ENCODE data around the gene CDK2. TPM values are rescaled to one million over a fixed set of nuclear protein-coding genes. Genes with fewer than 3 reads are reported as not detected.

Gene CDK2
- total RNA-seq, 1 donor from 2014 or later, result 9.4 TPM

- Histone ChIP-seq H3K9me3 (ENCODE audit: control insufficient read depth in 3 of 3, low read length in 3 of 3) (no peaks in the 10 kb centered on the region), H3K4me1 (ENCODE audit: control insufficient read depth in 3 of 3, insufficient read depth in 3 of 3, low read length in 3 of 3) (peaks cover 3 to 9% (median 9%) of the 10 kb centered on the region in 3 donors), H3K27ac (ENCODE audit: low read depth, low read length) (no peak overlapping the region), H3K4me3 (ENCODE audit: low read length in 3 of 3) (no peak overlapping the region), H3K9ac (ENCODE audit: low read depth in 1 of 3, low read length in 3 of 3) (no peak overlapping the region), H3K27me3 (ENCODE audit: control insufficient read depth in 3 of 3, insufficient read depth in 3 of 3, low read length in 3 of 3) (peaks cover 0 to 14% (median 8%) of the 10 kb centered on the region in 3 donors), H3K36me3 (ENCODE audit: control insufficient read depth in 3 of 3, insufficient read depth in 3 of 3, low read length in 3 of 3) (peaks cover 0 to 6% (median 0%) of the 10 kb centered on the region in 3 donors)
These were observed 28.6 kb upstream of the CDK2 start for GRCh38 chr12:55937981-55938380.

GRCh38 chr12:55938826-55939501, 27.7 kb upstream of the CDK2 start:
- Histone ChIP-seq H3K9ac (ENCODE audit: low read depth in 1 of 3, low read length in 3 of 3) (no peak overlapping the region), H3K9me3 (ENCODE audit: control insufficient read depth in 3 of 3, low read length in 3 of 3) (no peaks in the 10 kb centered on the region), H3K4me3 (ENCODE audit: low read length in 3 of 3) (no peak overlapping the region), H3K36me3 (ENCODE audit: control insufficient read depth in 3 of 3, insufficient read depth in 3 of 3, low read length in 3 of 3) (peaks cover 0 to 6% (median 0%) of the 10 kb centered on the region in 3 donors), H3K27me3 (ENCODE audit: control insufficient read depth in 3 of 3, insufficient read depth in 3 of 3, low read length in 3 of 3) (peaks cover 0 to 7% (median 3%) of the 10 kb centered on the region in 3 donors), H3K27ac (ENCODE audit: low read depth, low read length) (no peak overlapping the region), H3K4me1 (ENCODE audit: control insufficient read depth in 3 of 3, insufficient read depth in 3 of 3, low read length in 3 of 3) (peaks cover 3 to 9% (median 9%) of the 10 kb centered on the region in 3 donors)

- Histone ChIP-seq H3K9ac (ENCODE audit: low read depth in 1 of 3, low read length in 3 of 3) (peak overlapping the region in 2 of 3 donors; percentile 2 to 71), H3K4me1 (ENCODE audit: control insufficient read depth in 3 of 3, insufficient read depth in 3 of 3, low read length in 3 of 3) (peaks cover 3 to 9% (median 9%) of the 10 kb centered on the region in 3 donors), H3K36me3 (ENCODE audit: control insufficient read depth in 3 of 3, insufficient read depth in 3 of 3, low read length in 3 of 3) (peaks cover 0 to 6% (median 0%) of the 10 kb centered on the region in 3 donors), H3K9me3 (ENCODE audit: control insufficient read depth in 3 of 3, low read length in 3 of 3) (no peaks in the 10 kb centered on the region), H3K27ac (ENCODE audit: low read depth, low read length) (no peak overlapping the region), H3K4me3 (ENCODE audit: low read length in 3 of 3) (peak overlapping the region; percentile 53 to 54 (median 54)), H3K27me3 (ENCODE audit: control insufficient read depth in 3 of 3, insufficient read depth in 3 of 3, low read length in 3 of 3) (no peaks in the 10 kb centered on the region)
These were observed 26.4 kb upstream of the CDK2 start for GRCh38 chr12:55940065-55940732.

- H3K27ac ChIP-seq (ENCODE audit: low read depth, low read length), result no peak overlapping the region
- H3K4me3 ChIP-seq (ENCODE audit: low read length in 3 of 3), result no peak overlapping the region
- no peaks in the 10 kb centered on the region for H3K27me3 ChIP-seq (ENCODE audit: control insufficient read depth in 3 of 3, insufficient read depth in 3 of 3, low read length in 3 of 3)
- H3K4me1 ChIP-seq (ENCODE audit: control insufficient read depth in 3 of 3, insufficient read depth in 3 of 3, low read length in 3 of 3), result peaks cover 3 to 9% (median 9%) of the 10 kb centered on the region in 3 donors
- H3K36me3 ChIP-seq (ENCODE audit: control insufficient read depth in 3 of 3, insufficient read depth in 3 of 3, low read length in 3 of 3), result peaks cover 0 to 6% (median 0%) of the 10 kb centered on the region in 3 donors
- no peaks in the 10 kb centered on the region for H3K9me3 ChIP-seq (ENCODE audit: control insufficient read depth in 3 of 3, low read length in 3 of 3)
- no peak overlapping the region for H3K9ac ChIP-seq (ENCODE audit: low read depth in 1 of 3, low read length in 3 of 3)
These were observed 24.6 kb upstream of the CDK2 start for GRCh38 chr12:55942055-55942454.

- H3K27me3 ChIP-seq (ENCODE audit: control insufficient read depth in 3 of 3, insufficient read depth in 3 of 3, low read length in 3 of 3), result no peaks in the 10 kb centered on the region
- H3K27ac ChIP-seq (ENCODE audit: low read depth, low read length), result no peak overlapping the region
- H3K36me3 ChIP-seq (ENCODE audit: control insufficient read depth in 3 of 3, insufficient read depth in 3 of 3, low read length in 3 of 3), result peaks cover 0 to 6% (median 0%) of the 10 kb centered on the region in 3 donors
- no peak overlapping the region for H3K4me3 ChIP-seq (ENCODE audit: low read length in 3 of 3)
- H3K4me1 ChIP-seq (ENCODE audit: control insufficient read depth in 3 of 3, insufficient read depth in 3 of 3, low read length in 3 of 3), result peaks cover 3 to 9% (median 9%) of the 10 kb centered on the region in 3 donors
- H3K9ac ChIP-seq (ENCODE audit: low read depth in 1 of 3, low read length in 3 of 3), result no peak overlapping the region
- no peaks in the 10 kb centered on the region for H3K9me3 ChIP-seq (ENCODE audit: control insufficient read depth in 3 of 3, low read length in 3 of 3)
These were observed 24.0 kb upstream of the CDK2 start for GRCh38 chr12:55942577-55943136.

DNA sequence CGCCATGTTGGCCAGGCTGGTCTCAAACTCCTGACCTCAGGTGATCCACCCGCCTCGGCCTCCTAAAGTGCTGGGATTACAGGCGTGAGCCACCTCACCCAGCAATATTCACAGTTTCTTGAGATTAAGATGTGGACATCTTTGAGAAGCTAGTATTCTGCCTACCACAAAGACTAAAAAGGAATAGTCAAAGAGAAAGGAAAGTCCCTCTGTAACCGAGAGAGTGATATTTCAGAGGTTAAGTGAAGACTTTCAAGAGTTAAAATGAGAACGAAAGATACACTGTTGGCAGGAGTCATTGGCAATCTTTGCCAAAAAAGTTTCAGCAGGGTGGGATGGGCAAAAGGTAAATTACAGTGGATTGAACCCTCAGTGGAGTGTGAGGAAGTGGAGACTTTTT, 20.1 kb upstream of the CDK2 start:
- Histone ChIP-seq H3K4me1 (ENCODE audit: control insufficient read depth in 3 of 3, insufficient read depth in 3 of 3, low read length in 3 of 3) (no peaks in the 10 kb centered on the region), H3K27me3 (ENCODE audit: control insufficient read depth in 3 of 3, insufficient read depth in 3 of 3, low read length in 3 of 3) (no peaks in the 10 kb centered on the region), H3K36me3 (ENCODE audit: control insufficient read depth in 3 of 3, insufficient read depth in 3 of 3, low read length in 3 of 3) (peaks cover 0 to 6% (median 0%) of the 10 kb centered on the region in 3 donors), H3K27ac (ENCODE audit: low read depth, low read length) (no peak overlapping the region), H3K9me3 (ENCODE audit: control insufficient read depth in 3 of 3, low read length in 3 of 3) (no peaks in the 10 kb centered on the region), H3K4me3 (ENCODE audit: low read length in 3 of 3) (no peak overlapping the region), H3K9ac (ENCODE audit: low read depth in 1 of 3, low read length in 3 of 3) (no peak overlapping the region)

- H3K9ac ChIP-seq (ENCODE audit: low read depth in 1 of 3, low read length in 3 of 3), result no peak overlapping the region
- peaks cover 0 to 18% (median 0%) of the 10 kb centered on the region in 3 donors for H3K36me3 ChIP-seq (ENCODE audit: control insufficient read depth in 3 of 3, insufficient read depth in 3 of 3, low read length in 3 of 3)
- H3K27ac ChIP-seq (ENCODE audit: low read depth, low read length), result no peak overlapping the region
- no peak overlapping the region for H3K4me3 ChIP-seq (ENCODE audit: low read length in 3 of 3)
- H3K4me1 ChIP-seq (ENCODE audit: control insufficient read depth in 3 of 3, insufficient read depth in 3 of 3, low read length in 3 of 3), result no peaks in the 10 kb centered on the region
- H3K27me3 ChIP-seq (ENCODE audit: control insufficient read depth in 3 of 3, insufficient read depth in 3 of 3, low read length in 3 of 3), result no peaks in the 10 kb centered on the region
- no peaks in the 10 kb centered on the region for H3K9me3 ChIP-seq (ENCODE audit: control insufficient read depth in 3 of 3, low read length in 3 of 3)
These were observed 11.3 kb upstream of the CDK2 start for GRCh38 chr12:55955344-55955743.

- Histone ChIP-seq H3K36me3 (ENCODE audit: control insufficient read depth in 3 of 3, insufficient read depth in 3 of 3, low read length in 3 of 3) (peaks cover 0 to 18% (median 0%) of the 10 kb centered on the region in 3 donors), H3K27me3 (ENCODE audit: control insufficient read depth in 3 of 3, insufficient read depth in 3 of 3, low read length in 3 of 3) (no peaks in the 10 kb centered on the region), H3K4me3 (ENCODE audit: low read length in 3 of 3) (no peak overlapping the region)
These were observed 10.7 kb upstream of the CDK2 start for GRCh38 chr12:55955800-55956508.

DNA sequence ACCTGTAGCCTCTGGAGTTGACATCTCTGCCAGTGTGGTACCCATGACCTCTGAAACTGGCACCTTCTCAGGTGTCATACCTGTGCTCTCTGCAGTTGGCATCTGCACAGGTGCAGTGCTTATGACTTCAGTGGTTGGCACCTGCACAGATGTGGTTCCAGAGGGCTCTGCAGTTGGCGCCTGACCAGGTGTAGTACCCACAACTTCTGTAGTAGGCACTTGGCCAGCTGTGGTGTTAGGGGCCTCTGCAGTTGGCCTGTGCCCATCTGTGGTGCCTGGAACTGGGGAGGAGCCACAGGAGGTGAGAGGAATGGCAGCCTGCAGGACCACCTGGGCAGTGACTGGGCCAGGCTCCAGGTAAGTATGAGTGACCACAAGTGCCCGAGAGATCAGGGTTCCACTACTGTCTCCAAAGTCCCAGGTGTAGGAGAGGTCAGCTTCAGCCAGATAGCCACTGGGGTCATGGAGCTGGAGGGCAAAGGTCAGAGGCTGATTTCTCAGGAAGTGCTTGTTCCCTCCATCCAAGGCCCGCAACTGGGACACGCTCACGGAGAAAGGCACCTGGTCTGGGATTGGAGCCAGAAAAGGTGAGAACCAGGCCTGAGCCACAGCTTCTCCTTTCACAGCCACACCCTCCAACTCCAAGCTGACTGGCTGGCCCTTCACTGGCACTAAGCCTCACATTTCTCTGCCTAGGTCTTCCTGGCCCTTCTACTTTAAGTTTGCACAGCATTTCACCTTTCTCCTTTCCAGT, 9.3 kb upstream of the CDK2 start:
- no peak overlapping the region for H3K9ac ChIP-seq (ENCODE audit: low read depth in 1 of 3, low read length in 3 of 3)
- H3K27ac ChIP-seq (ENCODE audit: low read depth, low read length), result no peak overlapping the region
- H3K4me3 ChIP-seq (ENCODE audit: low read length in 3 of 3), result no peak overlapping the region
- H3K36me3 ChIP-seq (ENCODE audit: control insufficient read depth in 3 of 3, insufficient read depth in 3 of 3, low read length in 3 of 3), result peaks cover 0 to 11% (median 0%) of the 10 kb centered on the region in 3 donors
- no peaks in the 10 kb centered on the region for H3K27me3 ChIP-seq (ENCODE audit: control insufficient read depth in 3 of 3, insufficient read depth in 3 of 3, low read length in 3 of 3)
- no peaks in the 10 kb centered on the region for H3K9me3 ChIP-seq (ENCODE audit: control insufficient read depth in 3 of 3, low read length in 3 of 3)
- H3K4me1 ChIP-seq (ENCODE audit: control insufficient read depth in 3 of 3, insufficient read depth in 3 of 3, low read length in 3 of 3), result no peaks in the 10 kb centered on the region

More at GRCh38 chr12:55955800-55956508, 10.7 kb upstream of the CDK2 start:
- H3K27ac ChIP-seq (ENCODE audit: low read depth, low read length), result no peak overlapping the region
- H3K9me3 ChIP-seq (ENCODE audit: control insufficient read depth in 3 of 3, low read length in 3 of 3), result no peaks in the 10 kb centered on the region
- H3K4me1 ChIP-seq (ENCODE audit: control insufficient read depth in 3 of 3, insufficient read depth in 3 of 3, low read length in 3 of 3), result no peaks in the 10 kb centered on the region
- H3K9ac ChIP-seq (ENCODE audit: low read depth in 1 of 3, low read length in 3 of 3), result no peak overlapping the region

All from skeletal muscle tissue (tissue), 4 donors.